ENCODE data around the gene FRAS1. TPM values are rescaled to one million over a fixed set of nuclear protein-coding genes. Genes with fewer than 3 reads are reported as not detected.
"Not testable (repeated sequence)": the region's sequence is repeated elsewhere in the genome, so short reads cannot be mapped to it uniquely, and the experiment has no call there.

FRAS1 gene
- total and polyA plus RNA-seq, 8 donors = 15.3 to 48.9 (median 40.4) TPM

- H3K27ac ChIP-seq = no peak overlapping the region
- H3K36me3 ChIP-seq = no peaks in the 10 kb centered on the region
- H3K27me3 ChIP-seq = no peaks in the 10 kb centered on the region
- H3K4me1 ChIP-seq = no peaks in the 10 kb centered on the region
- no peak overlapping the region for H3K4me3 ChIP-seq
- no peaks in the 10 kb centered on the region for H3K9me3 ChIP-seq
- no peak for ATAC-seq
- no peak for TF ChIP-seq CTCF (IDR thresholded peaks at IDR 0.05)
- DNase-seq = no peak
- intact Hi-C loops (cut with DNase I) = no loop called here
These were observed 187.8 kb downstream of the FRAS1 start for GRCh38 chr4:78244705-78245485.

GRCh38 chr4:78247536-78248285 is 190.6 kb downstream of the FRAS1 start:
- Histone ChIP-seq H3K4me1 (no peaks in the 10 kb centered on the region), H3K4me3 (no peak overlapping the region), H3K36me3 (no peaks in the 10 kb centered on the region), H3K9me3 (peaks cover 0 to 8% of the 10 kb centered on the region in 2 donors), H3K27ac (no peak overlapping the region), H3K27me3 (no peaks in the 10 kb centered on the region)
- DNase-seq (peak in 1 of 4 donors; percentile 40), ATAC-seq (peak; percentile 36)
- TF ChIP-seq CTCF (IDR thresholded peaks at IDR 0.05) = no peak
- intact Hi-C loops (cut with DNase I) = no loop called here

GRCh38 chr4:78250500-78250899 is 193.4 kb downstream of the FRAS1 start:
- ATAC-seq = no peak
- H3K36me3 ChIP-seq = no peaks in the 10 kb centered on the region
- TF ChIP-seq CTCF (IDR thresholded peaks at IDR 0.05) = no peak
- H3K27ac ChIP-seq = no peak overlapping the region
- H3K9me3 ChIP-seq = peaks cover 0 to 17% of the 10 kb centered on the region in 2 donors
- H3K27me3 ChIP-seq = no peaks in the 10 kb centered on the region
- no peak overlapping the region for H3K4me3 ChIP-seq
- intact Hi-C loops (cut with DNase I) = no loop called here
- DNase-seq = no peak
- H3K4me1 ChIP-seq = no peaks in the 10 kb centered on the region

- H3K27ac ChIP-seq; intact Hi-C loops (cut with DNase I); H3K4me1 ChIP-seq; H3K36me3 ChIP-seq; H3K27me3 ChIP-seq; DNase-seq; ATAC-seq; H3K4me3 ChIP-seq: not testable (repeated sequence)
- peaks cover 0 to 17% of the 10 kb centered on the region in 2 donors for H3K9me3 ChIP-seq
These were observed 195.7 kb downstream of the FRAS1 start for GRCh38 chr4:78252773-78253172.

- Histone ChIP-seq H3K36me3 (no peaks in the 10 kb centered on the region), H3K27me3 (no peaks in the 10 kb centered on the region), H3K4me3 (no peak overlapping the region), H3K9me3 (peaks cover 0 to 17% of the 10 kb centered on the region in 2 donors), H3K27ac (no peak overlapping the region), H3K4me1 (no peaks in the 10 kb centered on the region)
- ATAC-seq (no peak), DNase-seq (no peak)
- intact Hi-C loops (cut with DNase I) = no loop called here
- TF ChIP-seq CTCF (IDR thresholded peaks at IDR 0.05) = no peak
These were observed 197.8 kb downstream of the FRAS1 start for GRCh38 chr4:78254893-78255292.
